MM.1S (cell line): ENCODE data around the gene SPRED2.
"Not testable (repeated sequence)": the region's sequence is repeated elsewhere in the genome, so short reads cannot be mapped to it uniquely, and the experiment has no call there.

Experiments
- DNase-seq: peaks from one replicate; pipeline ENCODE4 v3.0.0-alpha.2; 2015
- H2AFZ ChIP-seq: fragments of 300-600 bp; sonication (generic); 2 replicates; pipeline ENCODE4 v1.6.0; 2016; ENCODE audit warnings: antibody characterized with exemption, low read length
- H3F3A ChIP-seq: fragments of 300-600 bp; sonication (generic); 2 replicates; pipeline ENCODE4 v1.6.1; 2016; ENCODE audit warnings: mild to moderate bottlenecking, antibody characterized with exemption, low read length, moderate library complexity, mixed read lengths; ENCODE audit not compliant: insufficient read depth
- H3K27ac ChIP-seq: fragments of 300-600 bp; sonication (generic); 2 replicates; pipeline ENCODE4 v1.5.1; 2016; ENCODE audit warnings: mild to moderate bottlenecking, low read length
- H3K27me3 ChIP-seq: fragments of 300-600 bp; sonication (generic); replicated peaks from 2 replicates; pipeline ENCODE4 v1.6.0; 2016; ENCODE audit warnings: low read length; ENCODE audit not compliant: insufficient read depth
- H3K36me3 ChIP-seq: fragments of 300-600 bp; sonication (generic); replicated peaks from 2 replicates; pipeline ENCODE4 v1.6.1; 2016; ENCODE audit warnings: mild to moderate bottlenecking, low read length, mixed read lengths; ENCODE audit not compliant: insufficient read depth
- H3K4me1 ChIP-seq: fragments of 300-600 bp; sonication (generic); 2 replicates; pipeline ENCODE4 v1.6.1; 2016; ENCODE audit warnings: low read length, mixed read lengths
- H3K4me2 ChIP-seq: fragments of 300-600 bp; sonication (generic); 2 replicates; pipeline ENCODE4 v1.6.0; 2016; ENCODE audit warnings: low read depth, low read length
- H3K4me3 ChIP-seq: fragments of 300-600 bp; sonication (generic); 2 replicates; pipeline ENCODE4 v1.5.1; 2016; ENCODE audit warnings: low read length, mixed read lengths
- H3K79me2 ChIP-seq: fragments of 300-600 bp; sonication (generic); 2 replicates; pipeline ENCODE4 v1.6.1; 2016; ENCODE audit warnings: mixed run types, low read length, mixed read lengths
- H3K9ac ChIP-seq: fragments of 300-600 bp; sonication (generic); 2 replicates; pipeline ENCODE4 v1.6.1; 2016; ENCODE audit warnings: low read length, mixed read lengths
- H3K9me2 ChIP-seq: fragments of 300-600 bp; sonication (generic); replicated peaks from 2 replicates; pipeline ENCODE4 v1.6.1; 2016; ENCODE audit warnings: mild to moderate bottlenecking, low read length, mixed read lengths; ENCODE audit not compliant: insufficient read depth
- H3K9me3 ChIP-seq: fragments of 300-600 bp; sonication (generic); replicated peaks from 2 replicates; pipeline ENCODE4 v1.6.1; 2016; ENCODE audit warnings: mild to moderate bottlenecking, low read length, mixed read lengths; ENCODE audit not compliant: insufficient read depth
- H4K20me1 ChIP-seq: fragments of 300-600 bp; sonication (generic); 2 replicates; pipeline ENCODE4 v1.6.1; 2016; ENCODE audit warnings: mild to moderate bottlenecking, low read length, moderate library complexity, mixed read lengths; ENCODE audit not compliant: insufficient read depth
- CTCF ChIP-seq: fragments of 300-600 bp; sonication (generic); IDR thresholded peaks from 2 replicates; pipeline ENCODE4 v1.5.1; 2016; ENCODE audit warnings: antibody characterized with exemption, low read length, mixed read lengths
- EZH2 ChIP-seq: fragments of 300-600 bp; sonication (generic); optimal IDR thresholded peaks from 2 replicates; pipeline ENCODE3; 2017; ENCODE audit warnings: low read depth, mild to moderate bottlenecking, antibody characterized with exemption, low read length, mixed read lengths
- EZH2phosphoT487 ChIP-seq: fragments of 300-600 bp; sonication (generic); IDR thresholded peaks from 2 replicates; pipeline ENCODE4 v1.6.1; 2018; ENCODE audit warnings: antibody characterized with exemption, low read length

Gene SPRED2

GRCh38 chr2:65317841-65318240 is 114.6 kb downstream of the SPRED2 start:
- Histone ChIP-seq H3K27me3 (no peaks in the 10 kb centered on the region), H3K36me3 (no peaks in the 10 kb centered on the region), H3K9ac (no peak overlapping the region), H3K9me3 (no peaks in the 10 kb centered on the region), H2AFZ (no peak overlapping the region), H3K4me1 (no peaks in the 10 kb centered on the region), H3K9me2 (no peaks in the 10 kb centered on the region), H3K4me3 (no peak overlapping the region), H4K20me1 (no peaks in the 10 kb centered on the region), H3F3A (no peaks in the 10 kb centered on the region), H3K4me2 (no peak overlapping the region), H3K79me2 (peaks cover 3% of the 10 kb centered on the region; the same call in 1 of the 2 replicates), H3K27ac (no peak overlapping the region)
- no peak for TF ChIP-seq CTCF
- TF ChIP-seq EZH2 = no peak
- DNase-seq = no peak

GRCh38 chr2:65317351-65317750 is 115.0 kb downstream of the SPRED2 start:
- not testable (repeated sequence) for H3K27ac ChIP-seq, H4K20me1 ChIP-seq, H3K27me3 ChIP-seq, H3K36me3 ChIP-seq, H3K4me2 ChIP-seq, H3K9ac ChIP-seq, H3K79me2 ChIP-seq, H3K9me3 ChIP-seq, H3F3A ChIP-seq, DNase-seq, H3K4me1 ChIP-seq, H3K4me3 ChIP-seq, H3K9me2 ChIP-seq, H2AFZ ChIP-seq

GRCh38 chr2:65316072-65316471 is 116.3 kb downstream of the SPRED2 start:
- H3K4me2 ChIP-seq = no peak overlapping the region
- peaks cover 3% of the 10 kb centered on the region; the same call in 1 of the 2 replicates for H3K79me2 ChIP-seq
- no peaks in the 10 kb centered on the region for H3F3A ChIP-seq
- TF ChIP-seq EZH2 (no peak), EZH2phosphoT487 (no peak), CTCF (no peak)
- no peaks in the 10 kb centered on the region for H3K9me2 ChIP-seq
- H3K4me1 ChIP-seq = no peaks in the 10 kb centered on the region
- no peak overlapping the region for H3K9ac ChIP-seq
- no peak overlapping the region for H3K27ac ChIP-seq
- no peak overlapping the region for H2AFZ ChIP-seq
- DNase-seq = no peak
- no peaks in the 10 kb centered on the region for H3K9me3 ChIP-seq
- H4K20me1 ChIP-seq = no peaks in the 10 kb centered on the region
- no peaks in the 10 kb centered on the region for H3K36me3 ChIP-seq
- H3K27me3 ChIP-seq = no peaks in the 10 kb centered on the region
- H3K4me3 ChIP-seq = no peak overlapping the region

- H4K20me1 ChIP-seq = no peaks in the 10 kb centered on the region
- no peaks in the 10 kb centered on the region for H3K27me3 ChIP-seq
- H3K4me3 ChIP-seq = no peak overlapping the region
- TF ChIP-seq CTCF (no peak), EZH2 (no peak), EZH2phosphoT487 (no peak)
- H2AFZ ChIP-seq = no peak overlapping the region
- no peak overlapping the region for H3K4me2 ChIP-seq
- no peaks in the 10 kb centered on the region for H3K4me1 ChIP-seq
- no peak overlapping the region for H3K9ac ChIP-seq
- H3F3A ChIP-seq = no peaks in the 10 kb centered on the region
- H3K27ac ChIP-seq = no peak overlapping the region
- H3K9me3 ChIP-seq = no peaks in the 10 kb centered on the region
- H3K9me2 ChIP-seq = no peaks in the 10 kb centered on the region
- no peaks in the 10 kb centered on the region for H3K36me3 ChIP-seq
- H3K79me2 ChIP-seq = peaks cover 3% of the 10 kb centered on the region; the same call in 1 of the 2 replicates
- DNase-seq = no peak
Measured at GRCh38 chr2:65314801-65315441, 117.5 kb downstream of the SPRED2 start.
